ENCODE measurements around the gene ANKRD1. TPM values are rescaled to one million over a fixed set of nuclear protein-coding genes. Genes with fewer than 3 reads are reported as not detected.

Gene ANKRD1
- total RNA-seq, 3 donors from 2014 or later (not counting 1 experiment from before 2014, with no cell fraction given): not detected

- Mint-ChIP-seq H3K4me1 (peaks cover 24 to 28% of the 10 kb centered on the region in 2 donors), H3K4me3 (peak overlapping the region; percentile 94), H3K27ac (peak overlapping the region in 1 of 2 donors; percentile 85), H3K36me3 (peaks cover 9% of the 10 kb centered on the region), H3K27me3 (ENCODE audit: low read depth in 2 of 2) (peaks cover 18 to 31% of the 10 kb centered on the region in 2 donors), H3K9me3 (no peaks in the 10 kb centered on the region)
- H3K9me3 ChIP-seq (ENCODE audit: control insufficient read depth, insufficient read depth, low read length): no peaks in the 10 kb centered on the region
- H3K4me3 ChIP-seq (ENCODE audit: low read length): peak overlapping the region; percentile 77
- intact Hi-C loops (cut with micrococcal nuclease): no loop called here
- 35% methylated on average over 8 of the region's 8 CpGs for WGBS (ENCODE audit: insufficient coverage)
- TF ChIP-seq CTCF (IDR thresholded peaks at IDR 0.05): no peak
- DNase-seq: no peak
- H3K4me1 ChIP-seq (ENCODE audit: control insufficient read depth, insufficient read depth, low read length): peaks cover 9% of the 10 kb centered on the region
- ATAC-seq: no peak
- H3K27ac ChIP-seq (ENCODE audit: low read length): no peak overlapping the region
- H3K27me3 ChIP-seq (ENCODE audit: control insufficient read depth, insufficient read depth, low read length): no peaks in the 10 kb centered on the region
- peaks cover 12% of the 10 kb centered on the region for H3K36me3 ChIP-seq (ENCODE audit: control insufficient read depth, insufficient read depth, low read length)
Observed at GRCh38 chr10:90872648-90873020, 48.3 kb downstream of the ANKRD1 start.

GRCh38 chr10:90871766-90872647 lies 48.9 kb downstream of the ANKRD1 start, which contains the start of gene RPP30:
Gene RPP30, plus strand, starts transcription at chr10:90871974. Its CDS starts 13 bp downstream, at chr10:90871987.
- Histone ChIP-seq H3K27me3 (ENCODE audit: control insufficient read depth, insufficient read depth, low read length) (no peaks in the 10 kb centered on the region), H3K27ac (ENCODE audit: low read length) (no peak within 1 kb of the TSS), H3K4me1 (ENCODE audit: control insufficient read depth, insufficient read depth, low read length) (peaks cover 9% of the 10 kb centered on the region), H3K4me3 (ENCODE audit: low read length) (peak within 1 kb of the TSS; percentile 77), H3K9me3 (ENCODE audit: control insufficient read depth, insufficient read depth, low read length) (no peaks in the 10 kb centered on the region), H3K36me3 (ENCODE audit: control insufficient read depth, insufficient read depth, low read length) (peaks cover 12% of the 10 kb centered on the region)
- WGBS (ENCODE audit: insufficient coverage): under 1% methylated on average over 43 of the region's 43 CpGs
- peak; percentile 73 to 85 for DNase-seq
- TF ChIP-seq CTCF (IDR thresholded peaks at IDR 0.05): no peak
- H3K4me3 Mint-ChIP-seq: peak within 1 kb of the TSS; percentile 94
- H3K9me3 Mint-ChIP-seq: no peaks in the 10 kb centered on the region
- ATAC-seq: peak; percentile 96 to 99 (median 98)
- H3K27me3 Mint-ChIP-seq (ENCODE audit: low read depth in 2 of 2): peaks cover 21 to 37% of the 10 kb centered on the region in 2 donors
- intact Hi-C loops (cut with micrococcal nuclease): no loop called here
- H3K4me1 Mint-ChIP-seq: peaks cover 24 to 28% of the 10 kb centered on the region in 2 donors
- peaks cover 9% of the 10 kb centered on the region for H3K36me3 Mint-ChIP-seq
- peak within 1 kb of the TSS; percentile 73 to 85 for H3K27ac Mint-ChIP-seq

GRCh38 chr10:90871279-90871765 lies 49.6 kb downstream of the ANKRD1 start:
- ATAC-seq (peak; percentile 33 to 60 (median 44)), DNase-seq (peak in 1 of 2 donors; percentile 69)
- H3K27me3 Mint-ChIP-seq (ENCODE audit: low read depth in 2 of 2): peaks cover 25 to 44% of the 10 kb centered on the region in 2 donors
- Histone ChIP-seq H3K36me3 (ENCODE audit: control insufficient read depth, insufficient read depth, low read length) (peaks cover 6% of the 10 kb centered on the region), H3K4me1 (ENCODE audit: control insufficient read depth, insufficient read depth, low read length) (peaks cover 9% of the 10 kb centered on the region), H3K9me3 (ENCODE audit: control insufficient read depth, insufficient read depth, low read length) (no peaks in the 10 kb centered on the region), H3K27me3 (ENCODE audit: control insufficient read depth, insufficient read depth, low read length) (no peaks in the 10 kb centered on the region), H3K4me3 (ENCODE audit: low read length) (peak overlapping the region; percentile 77), H3K27ac (ENCODE audit: low read length) (no peak overlapping the region)
- peak overlapping the region; percentile 94 for H3K4me3 Mint-ChIP-seq
- peaks cover 24 to 28% of the 10 kb centered on the region in 2 donors for H3K4me1 Mint-ChIP-seq
- under 1% methylated on average over 11 of the region's 14 CpGs for WGBS (ENCODE audit: insufficient coverage)
- H3K27ac Mint-ChIP-seq: peak overlapping the region; percentile 73 to 85
- no peak for TF ChIP-seq CTCF (IDR thresholded peaks at IDR 0.05)
- peaks cover 5% of the 10 kb centered on the region for H3K36me3 Mint-ChIP-seq
- H3K9me3 Mint-ChIP-seq: no peaks in the 10 kb centered on the region
- intact Hi-C loops (cut with micrococcal nuclease): no loop called here

All from natural killer cell (primary cell).